Transverse colon (tissue), 4 donors: Measurements from ENCODE around the gene NKAIN2. TPM values are rescaled to one million over a fixed set of nuclear protein-coding genes. Genes with fewer than 3 reads are reported as not detected.

Experiments
- DNase-seq: peaks from one replicate; pipeline ENCODE4 v3.0.0-alpha.2; 2019
- H3K27ac ChIP-seq, 4 donors: fragments of 200-600 bp; sonication (generic); 2 replicates each; pipeline ENCODE4 v1.5.1; 2016 to 2018; ENCODE audit warnings: inconsistent platforms in 4 of 4
- H3K27me3 ChIP-seq: fragments of 200-600 bp; sonication (generic); 2 replicates; pipeline ENCODE4 v1.5.1; 2017; ENCODE audit warnings: inconsistent platforms
- H3K36me3 ChIP-seq, 4 donors: fragments of 200-600 bp; sonication (generic); 2 replicates each; pipeline ENCODE4 v1.5.1; 2017 to 2019; ENCODE audit warnings: inconsistent platforms in 4 of 4
- H3K4me1 ChIP-seq, 4 donors: fragments of 200-600 bp; sonication (generic); 2 replicates each; pipeline ENCODE4 v1.5.1; 2017 to 2020; ENCODE audit warnings: inconsistent platforms in 4 of 4
- H3K4me3 ChIP-seq, 4 donors: fragments of 200-600 bp; sonication (generic); 1 replicate in 1 of 4; 2 replicates in 3 of 4; pipeline versions ENCODE4 v1.5.1 to v1.6.1; 2017 to 2019; ENCODE audit warnings: inconsistent platforms in 4 of 4
- H3K9me3 ChIP-seq, 2 donors: fragments of 200-600 bp; sonication (generic); 2 replicates each; pipeline ENCODE4 v1.5.1; 2017 to 2019; ENCODE audit warnings: inconsistent platforms in 2 of 2
- EP300 ChIP-seq: sonication (generic); formaldehyde crosslinking; IDR thresholded peaks from one replicate; pipeline ENCODE4 v1.6.1; 2017; ENCODE audit warnings: antibody characterized with exemption, low read depth
- POLR2A ChIP-seq: fragments of 450-650 bp; IDR thresholded peaks from one replicate; pipeline ENCODE4 v1.6.1; 2016; ENCODE audit warnings: antibody characterized with exemption, mild to moderate bottlenecking, moderate library complexity
- POLR2AphosphoS5 ChIP-seq, 3 donors: sonication (generic); formaldehyde crosslinking; IDR thresholded peaks; one replicate each; pipeline ENCODE4 v1.6.1; 2016; ENCODE audit warnings: antibody characterized with exemption in 3 of 3
- WGBS, 2 donors: methylation state at CpG; one replicate each; pipeline ENCODE4 v1.1.5; 2018; ENCODE audit warnings: low coverage in 1 of 2; 5-methylcytosine and 5-hydroxymethylcytosine counted together
- in situ Hi-C, 4 donors: fragments of 200-750 bp; cut with MboI; loops; one replicate each; pipeline versions ENCODE4 v1.15.0 to v1.15.1; 2017; ENCODE audit warnings: low sequenced_read_pairs in 3 of 4, low pct_ligation_motif_present in 1 of 4, low pct_unique_long_range_greater_than_20kb in 1 of 4
- intact Hi-C: fragments of 100-400 bp; cut with DNase I; formaldehyde crosslinking; loops from one replicate; pipeline ENCODE4 v1.15.1; 2023; ENCODE audit warnings: low total_unique reads
- total RNA-seq, 4 donors: library from RNA; depleted of rRNA; stranded (reverse); fragments of >200 nt; gene quantifications; one replicate each; pipeline ENCODE4 v1.1.0, GENCODE V29; 2016
- TF ChIP-seq, protein P1 (sequence below), 5 experiments: fragments of 200-600 bp in 3 of 5; fragments of 450-650 bp in 2 of 5; sonication (generic) in 3 of 5; IDR thresholded peaks; 1 replicate in 2 of 5; 2 replicates in 3 of 5; pipeline ENCODE4 v1.5.1; 2016 to 2017; ENCODE audit warnings: antibody characterized with exemption in 5 of 5, inconsistent platforms in 3 of 5, mild to moderate bottlenecking in 2 of 5, moderate library complexity in 1 of 5

Gene NKAIN2
- total RNA-seq, 4 donors from 2014 or later, result 0.32 TPM; not detected in 3

DNA sequence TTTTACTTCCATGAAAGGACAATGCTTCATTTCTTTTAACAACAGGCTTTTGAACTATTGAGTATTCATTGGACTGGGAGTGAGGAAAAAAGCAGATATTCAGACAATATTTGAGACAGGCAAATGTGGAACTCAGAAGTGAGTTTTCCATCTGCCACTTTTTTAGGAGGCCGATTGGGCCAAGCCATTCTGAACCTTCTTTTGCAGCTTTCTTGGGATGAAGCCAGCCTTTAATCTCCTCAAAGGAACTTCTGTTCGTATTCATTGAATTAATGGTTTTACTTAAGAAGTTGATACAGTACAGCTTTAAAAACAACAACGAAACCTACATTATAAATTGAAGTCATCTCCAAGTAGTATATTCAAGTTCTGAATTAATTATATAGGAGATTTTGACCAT, 971.5 kb downstream of the NKAIN2 start:
- Histone ChIP-seq H3K4me1 (no peaks in the 10 kb centered on the region), H3K9me3 (no peaks in the 10 kb centered on the region), H3K36me3 (no peaks in the 10 kb centered on the region), H3K4me3 (no peak overlapping the region), H3K27ac (no peak overlapping the region), H3K27me3 (no peaks in the 10 kb centered on the region)
- intact Hi-C loops, result no loop called here
- no peak for DNase-seq
- in situ Hi-C loops, result no loop called here
- TF ChIP-seq POLR2AphosphoS5 (IDR thresholded peaks at IDR 0.05), result no peak
- TF ChIP-seq, protein P1, sequence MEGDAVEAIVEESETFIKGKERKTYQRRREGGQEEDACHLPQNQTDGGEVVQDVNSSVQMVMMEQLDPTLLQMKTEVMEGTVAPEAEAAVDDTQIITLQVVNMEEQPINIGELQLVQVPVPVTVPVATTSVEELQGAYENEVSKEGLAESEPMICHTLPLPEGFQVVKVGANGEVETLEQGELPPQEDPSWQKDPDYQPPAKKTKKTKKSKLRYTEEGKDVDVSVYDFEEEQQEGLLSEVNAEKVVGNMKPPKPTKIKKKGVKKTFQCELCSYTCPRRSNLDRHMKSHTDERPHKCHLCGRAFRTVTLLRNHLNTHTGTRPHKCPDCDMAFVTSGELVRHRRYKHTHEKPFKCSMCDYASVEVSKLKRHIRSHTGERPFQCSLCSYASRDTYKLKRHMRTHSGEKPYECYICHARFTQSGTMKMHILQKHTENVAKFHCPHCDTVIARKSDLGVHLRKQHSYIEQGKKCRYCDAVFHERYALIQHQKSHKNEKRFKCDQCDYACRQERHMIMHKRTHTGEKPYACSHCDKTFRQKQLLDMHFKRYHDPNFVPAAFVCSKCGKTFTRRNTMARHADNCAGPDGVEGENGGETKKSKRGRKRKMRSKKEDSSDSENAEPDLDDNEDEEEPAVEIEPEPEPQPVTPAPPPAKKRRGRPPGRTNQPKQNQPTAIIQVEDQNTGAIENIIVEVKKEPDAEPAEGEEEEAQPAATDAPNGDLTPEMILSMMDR (IDR thresholded peaks at IDR 0.05), result no peak
- TF ChIP-seq EP300, result no peak
- no peak for TF ChIP-seq POLR2A
- WGBS, 2 donors, result 58 to 59% methylated on average over 3 of the region's 3 CpGs

DNA sequence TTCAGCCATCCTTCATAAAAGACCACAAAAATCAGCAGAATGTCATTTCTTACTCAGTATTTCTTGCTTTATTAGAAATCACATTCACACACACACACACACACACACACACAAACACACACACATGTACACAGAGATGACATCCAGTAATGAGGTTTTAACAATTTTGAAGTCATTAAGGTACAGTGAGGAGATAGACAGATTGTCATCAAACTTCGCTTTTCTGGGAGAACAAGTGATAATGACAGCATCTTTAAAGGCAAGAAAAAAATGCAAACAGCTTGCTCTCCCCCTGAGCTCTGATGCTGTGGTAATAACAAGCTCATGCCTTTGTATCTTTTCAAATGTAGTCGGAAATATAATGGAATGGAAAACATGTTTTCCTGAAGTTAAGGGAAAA, 974.2 kb downstream of the NKAIN2 start:
- H3K9me3 ChIP-seq, result no peaks in the 10 kb centered on the region
- no peaks in the 10 kb centered on the region for H3K27me3 ChIP-seq
- in situ Hi-C loops (no loop called here), intact Hi-C loops (no loop called here)
- no peak overlapping the region for H3K27ac ChIP-seq
- H3K4me3 ChIP-seq, result no peak overlapping the region
- H3K4me1 ChIP-seq, result no peaks in the 10 kb centered on the region
- no peaks in the 10 kb centered on the region for H3K36me3 ChIP-seq
- TF ChIP-seq, protein P1 (IDR thresholded peaks at IDR 0.05), result no peak
- TF ChIP-seq EP300, result no peak
- no peak for TF ChIP-seq POLR2AphosphoS5 (IDR thresholded peaks at IDR 0.05)
- no peak for TF ChIP-seq POLR2A
- WGBS, 2 donors, result 69 to 78% methylated on average over 2 of the region's 2 CpGs
- DNase-seq, result no peak

DNA sequence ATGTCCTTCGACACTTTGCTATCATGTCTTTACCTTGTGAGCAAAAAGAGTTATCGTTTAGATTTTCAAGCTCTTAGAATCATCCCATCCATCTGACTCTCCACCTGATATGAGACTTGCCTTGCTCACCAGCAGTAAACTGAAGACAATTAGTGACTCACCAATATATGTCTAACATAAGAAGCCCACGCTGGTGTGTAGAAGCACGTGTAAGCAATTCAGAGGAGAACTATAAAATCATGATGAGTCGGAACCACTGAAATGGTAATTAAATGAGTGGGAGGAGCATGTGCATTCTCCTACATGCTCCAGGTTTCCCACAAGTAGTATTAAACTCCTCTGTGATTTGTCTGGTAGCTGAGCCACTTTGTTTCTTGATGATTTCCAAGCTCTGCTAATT, 977.0 kb downstream of the NKAIN2 start:
- 70 to 80% methylated on average over 5 of the region's 5 CpGs for WGBS, 2 donors
- H3K36me3 ChIP-seq, result no peaks in the 10 kb centered on the region
- H3K4me3 ChIP-seq, result no peak overlapping the region
- in situ Hi-C loops, result no loop called here
- no peaks in the 10 kb centered on the region for H3K9me3 ChIP-seq
- no peak overlapping the region for H3K27ac ChIP-seq
- H3K27me3 ChIP-seq, result no peaks in the 10 kb centered on the region
- intact Hi-C loops, result no loop called here
- H3K4me1 ChIP-seq, result no peaks in the 10 kb centered on the region
- TF ChIP-seq, protein P1 (IDR thresholded peaks at IDR 0.05), result no peak
- TF ChIP-seq POLR2AphosphoS5 (IDR thresholded peaks at IDR 0.05) (no peak), POLR2A (no peak), EP300 (no peak)
- no peak for DNase-seq

DNA sequence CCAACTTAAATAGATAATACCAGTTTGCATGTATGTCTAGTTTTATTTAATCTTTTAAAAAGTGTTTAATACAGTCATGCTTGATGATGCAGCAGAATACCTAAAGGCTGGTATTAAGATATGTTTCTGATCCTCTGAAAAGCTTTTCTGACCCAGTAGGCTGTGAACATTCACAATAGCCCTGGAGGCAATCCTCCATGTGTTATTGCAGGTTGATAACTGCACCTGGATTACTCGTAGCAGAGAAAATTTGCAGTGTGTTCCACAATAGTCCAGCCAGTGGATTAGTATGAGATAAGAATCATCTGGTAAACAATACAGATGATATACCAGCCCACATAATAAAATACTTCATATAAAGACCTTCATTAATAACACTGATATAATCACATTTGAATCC, 979.7 kb downstream of the NKAIN2 start:
- TF ChIP-seq EP300 (no peak), POLR2AphosphoS5 (IDR thresholded peaks at IDR 0.05) (no peak), POLR2A (no peak)
- Histone ChIP-seq H3K9me3 (no peaks in the 10 kb centered on the region), H3K36me3 (no peaks in the 10 kb centered on the region), H3K4me3 (no peak overlapping the region), H3K27me3 (no peaks in the 10 kb centered on the region), H3K27ac (no peak overlapping the region), H3K4me1 (no peaks in the 10 kb centered on the region)
- intact Hi-C loops (no loop called here), in situ Hi-C loops (no loop called here)
- no peak for DNase-seq
- 78% methylated on average over 1 of the region's 1 CpG; no CpG with 5 or more reads in 1 of the 2 donors for WGBS, 2 donors

DNA sequence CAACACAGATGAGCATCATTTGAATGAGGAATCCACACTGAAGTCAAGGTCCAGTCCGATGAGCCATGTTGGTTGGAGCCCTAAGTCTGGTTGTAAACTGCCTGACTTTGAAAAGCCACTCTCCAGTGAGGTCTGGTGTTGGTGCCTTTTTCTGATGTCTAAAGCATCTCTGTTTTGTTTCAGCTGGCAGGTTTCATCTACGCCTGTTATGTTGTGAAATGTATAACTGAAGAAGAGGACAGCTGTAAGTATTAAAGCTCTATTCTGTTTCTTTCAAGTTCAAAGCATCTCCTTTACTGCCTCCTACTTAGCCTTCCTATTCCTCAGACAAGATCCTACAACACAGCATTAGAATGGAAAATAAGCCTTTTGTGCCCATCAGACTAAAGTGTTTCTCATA, 987.5 kb downstream of the NKAIN2 start:
- no peaks in the 10 kb centered on the region for H3K9me3 ChIP-seq
- intact Hi-C loops (no loop called here), in situ Hi-C loops (no loop called here)
- 84 to 90% methylated on average over 2 of the region's 2 CpGs for WGBS, 2 donors
- no peak for DNase-seq
- H3K4me1 ChIP-seq, result no peaks in the 10 kb centered on the region
- no peak overlapping the region for H3K27ac ChIP-seq
- no peaks in the 10 kb centered on the region for H3K36me3 ChIP-seq
- H3K27me3 ChIP-seq, result no peaks in the 10 kb centered on the region
- TF ChIP-seq, protein P1 (IDR thresholded peaks at IDR 0.05), result no peak
- TF ChIP-seq POLR2AphosphoS5 (IDR thresholded peaks at IDR 0.05), result no peak
- no peak for TF ChIP-seq POLR2A
- TF ChIP-seq EP300, result no peak
- no peak overlapping the region for H3K4me3 ChIP-seq
